Mesendoderm (in vitro differentiated cells): ENCODE data around the gene MLH1.

Experiments used
- DNase-seq: peaks from one replicate; pipeline ENCODE4 v3.0.0; 2013
- H2AK5ac ChIP-seq: 2 replicates; pipeline ENCODE4 v1.6.1; 2013; ENCODE audit warnings: low read length, inconsistent platforms
- H2BK120ac ChIP-seq: 2 replicates; pipeline ENCODE4 v1.6.1; 2013; ENCODE audit warnings: low read depth, mild to moderate bottlenecking, low read length, moderate library complexity, mixed read lengths
- H2BK15ac ChIP-seq: replicated peaks from 2 replicates; pipeline ENCODE4 v1.6.1; 2013; ENCODE audit warnings: low read depth, mild to moderate bottlenecking, moderate library complexity
- H2BK5ac ChIP-seq: 2 replicates; pipeline ENCODE4 v1.6.1; 2013; ENCODE audit warnings: low read length, inconsistent platforms
- H3K18ac ChIP-seq: 2 replicates; pipeline ENCODE4 v1.6.1; 2013; ENCODE audit warnings: mild to moderate bottlenecking, low read length, mixed read lengths
- H3K23ac ChIP-seq: one replicate; pipeline ENCODE4 v1.6.1; 2013; ENCODE audit warnings: low read length
- H3K27ac ChIP-seq: 2 replicates; pipeline ENCODE4 v1.5.1; 2013; ENCODE audit warnings: low read depth, mild to moderate bottlenecking, inconsistent platforms, low read length, moderate library complexity
- H3K27me3 ChIP-seq: 2 replicates; pipeline ENCODE4 v1.6.1; 2013; ENCODE audit warnings: low read length, control low read depth, mild to moderate bottlenecking, inconsistent platforms; ENCODE audit not compliant: insufficient read depth, poor library complexity
- H3K36me3 ChIP-seq: 2 replicates; pipeline ENCODE4 v1.6.1; 2013; ENCODE audit warnings: low read length, inconsistent platforms; ENCODE audit not compliant: control insufficient read depth, insufficient read depth
- H3K4ac ChIP-seq: one replicate; pipeline ENCODE4 v1.6.1; 2013; ENCODE audit warnings: low read depth, mild to moderate bottlenecking, low read length, moderate library complexity
- H3K4me1 ChIP-seq: 2 replicates; pipeline ENCODE4 v1.6.1; 2013; ENCODE audit warnings: low read depth, low read length, inconsistent platforms; ENCODE audit not compliant: control insufficient read depth
- H3K4me2 ChIP-seq: 2 replicates; pipeline ENCODE4 v1.6.1; 2013; ENCODE audit warnings: low read length
- H3K4me3 ChIP-seq: 2 replicates; pipeline ENCODE4 v1.5.1; 2013; ENCODE audit warnings: mild to moderate bottlenecking, low read length
- H3K56ac ChIP-seq: one replicate; pipeline ENCODE4 v1.6.1; 2013; ENCODE audit warnings: low read length
- H3K79me1 ChIP-seq: 2 replicates; pipeline ENCODE4 v1.6.1; 2013; ENCODE audit warnings: low read length, inconsistent platforms
- H3K79me2 ChIP-seq: 2 replicates; pipeline ENCODE4 v1.6.1; 2013; ENCODE audit warnings: mild to moderate bottlenecking, low read length; ENCODE audit not compliant: control insufficient read depth, insufficient read depth
- H3K9ac ChIP-seq: 2 replicates; pipeline ENCODE4 v1.6.1; 2013; ENCODE audit warnings: low read length, inconsistent platforms
- H4K5ac ChIP-seq: one replicate; pipeline ENCODE4 v1.6.1; 2013; ENCODE audit warnings: low read length
- H4K8ac ChIP-seq: one replicate; pipeline ENCODE4 v1.6.1; 2013; ENCODE audit warnings: low read depth, mild to moderate bottlenecking, control low read depth, low read length, moderate library complexity
- WGBS: extraction: QIAGEN DNeasy Blood & Tissue Kit; methylation state at CpG from one replicate; pipeline ENCODE4 v1.1.7; 2013; ENCODE audit warnings: low lambda C conversion rate, missing lambda C conversion rate; ENCODE audit not compliant: insufficient coverage; ENCODE audit errors: extremely low coverage; 5-methylcytosine and 5-hydroxymethylcytosine counted together

Gene MLH1

DNA sequence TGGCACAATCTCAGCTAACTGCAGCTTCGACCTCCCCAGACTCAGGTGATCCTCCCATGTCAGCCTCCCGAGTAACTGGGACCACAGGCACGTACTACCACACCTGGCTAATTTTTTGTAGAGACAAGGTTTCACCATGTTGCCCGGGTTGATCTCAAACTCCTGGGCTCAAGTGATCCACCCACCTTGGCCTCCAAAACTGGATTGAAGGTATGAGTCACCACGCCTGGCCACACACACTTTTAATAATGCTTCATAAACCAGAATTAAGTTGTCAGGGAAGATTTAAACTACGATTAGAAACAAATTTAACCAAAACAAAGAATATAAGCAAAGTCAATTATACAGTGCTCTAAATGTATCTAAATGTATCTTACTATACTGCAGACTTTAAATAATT is 93.6 kb downstream of the MLH1 start:
- Histone ChIP-seq H3K9ac (no peak overlapping the region), H3K79me2 (no peaks in the 10 kb centered on the region), H3K27me3 (no peaks in the 10 kb centered on the region), H3K79me1 (no peaks in the 10 kb centered on the region), H3K18ac (no peak overlapping the region), H3K4me2 (no peak overlapping the region), H2BK15ac (no peak overlapping the region), H2AK5ac (no peak overlapping the region), H3K36me3 (no peaks in the 10 kb centered on the region), H3K4me3 (no peak overlapping the region), H2BK120ac (no peak overlapping the region), H2BK5ac (no peak overlapping the region), H4K8ac (no peak overlapping the region), H3K4ac (no peak overlapping the region), H3K56ac (no peak overlapping the region), H3K27ac (no peak overlapping the region), H3K4me1 (no peaks in the 10 kb centered on the region), H3K23ac (no peak overlapping the region), H4K5ac (no peak overlapping the region)
- no CpG with 5 or more reads among the region's 6 CpGs for WGBS
- DNase-seq = no peak

- Histone ChIP-seq H3K18ac (no peak overlapping the region), H2BK5ac (no peak overlapping the region), H2BK15ac (no peak overlapping the region), H3K4me3 (no peak overlapping the region), H3K4me2 (no peak overlapping the region), H3K79me1 (no peaks in the 10 kb centered on the region), H3K27me3 (no peaks in the 10 kb centered on the region), H3K56ac (no peak overlapping the region), H3K4me1 (no peaks in the 10 kb centered on the region), H2AK5ac (no peak overlapping the region), H3K27ac (no peak overlapping the region), H4K8ac (no peak overlapping the region), H3K4ac (no peak overlapping the region), H4K5ac (no peak overlapping the region), H2BK120ac (no peak overlapping the region), H3K9ac (no peak overlapping the region), H3K36me3 (no peaks in the 10 kb centered on the region), H3K23ac (no peak overlapping the region), H3K79me2 (no peaks in the 10 kb centered on the region)
- no peak for DNase-seq
- WGBS = no CpG with 5 or more reads among the region's 2 CpGs
Observed at GRCh38 chr3:37087870-37088269, 94.6 kb downstream of the MLH1 start.

DNA sequence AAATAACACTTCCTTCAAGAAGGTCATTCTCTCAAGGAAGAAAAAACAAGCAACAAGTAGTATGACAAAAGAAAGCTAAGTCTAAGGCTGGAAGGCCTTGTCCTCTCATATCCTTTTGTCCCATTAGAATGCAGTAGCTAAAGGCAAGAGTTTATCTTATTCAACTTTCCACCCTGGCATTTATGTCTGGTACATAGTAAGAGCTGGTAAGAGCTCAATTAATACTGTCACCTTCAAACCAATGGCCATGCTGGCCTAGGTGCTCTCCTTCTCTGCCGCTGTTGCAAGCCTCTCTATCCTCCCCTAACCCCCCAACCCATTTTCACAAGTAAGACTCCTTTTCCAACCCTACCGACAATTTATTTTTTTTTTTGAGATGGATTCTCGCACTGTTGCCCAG is 99.2 kb downstream of the MLH1 start:
- Histone ChIP-seq H2BK5ac (no peak overlapping the region), H3K18ac (no peak overlapping the region), H3K23ac (no peak overlapping the region), H3K4me2 (no peak overlapping the region), H2BK15ac (no peak overlapping the region), H4K8ac (no peak overlapping the region), H3K36me3 (no peaks in the 10 kb centered on the region), H3K27me3 (no peaks in the 10 kb centered on the region), H3K9ac (no peak overlapping the region), H3K27ac (no peak overlapping the region), H3K4me3 (no peak overlapping the region), H4K5ac (no peak overlapping the region), H3K56ac (no peak overlapping the region), H3K4me1 (no peaks in the 10 kb centered on the region), H3K4ac (no peak overlapping the region), H2BK120ac (no peak overlapping the region), H2AK5ac (no peak overlapping the region), H3K79me1 (no peaks in the 10 kb centered on the region), H3K79me2 (no peaks in the 10 kb centered on the region)
- 100% methylated on average over 1 of the region's 3 CpGs for WGBS
- no peak for DNase-seq

DNA sequence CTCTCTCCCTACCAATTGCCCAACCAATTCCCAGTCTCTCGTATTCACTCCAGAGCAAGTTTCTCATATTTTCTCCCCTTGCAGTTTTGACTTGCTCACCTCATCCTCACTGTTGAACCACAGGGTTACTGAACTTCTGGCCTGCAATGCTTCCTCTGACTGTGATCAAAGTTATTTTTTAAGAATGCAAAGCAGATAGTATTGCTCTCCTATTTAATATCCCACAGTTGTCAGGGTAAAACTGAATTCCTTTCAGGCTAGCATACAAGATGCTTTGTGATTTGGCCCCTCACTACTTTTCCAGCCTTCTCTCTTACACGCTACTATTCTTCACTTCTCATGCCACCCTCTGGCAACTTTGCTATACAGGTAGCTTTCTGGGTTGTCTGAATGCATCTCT is 100.2 kb downstream of the MLH1 start:
- DNase-seq = no peak
- 100% methylated on average over 1 of the region's 2 CpGs for WGBS

DNA sequence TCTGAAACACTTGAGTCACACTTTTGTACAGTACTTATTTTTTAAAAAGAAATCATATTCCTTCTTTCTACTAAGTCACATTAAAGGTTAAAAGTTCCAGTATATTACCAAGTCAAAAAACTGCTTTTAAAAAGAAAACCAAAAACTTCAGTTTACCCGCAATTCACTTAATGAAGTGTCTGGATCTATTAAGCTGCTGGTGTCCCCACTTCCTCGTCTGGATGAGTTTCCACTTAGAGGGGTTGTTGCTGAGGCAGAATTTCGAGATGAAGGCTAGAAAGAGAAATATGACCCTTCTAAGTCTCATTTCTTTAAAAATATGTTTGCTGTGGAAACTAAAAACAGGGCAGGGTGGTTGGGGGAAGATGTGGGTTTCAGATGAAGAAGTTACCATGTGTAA is 101.3 kb downstream of the MLH1 start:
- H3K9ac ChIP-seq = no peak overlapping the region
- H4K8ac ChIP-seq = no peak overlapping the region
- H2BK120ac ChIP-seq = no peak overlapping the region
- no CpG with 5 or more reads among the region's 3 CpGs for WGBS
- no peak for DNase-seq
- H2BK5ac ChIP-seq = no peak overlapping the region
- no peaks in the 10 kb centered on the region for H3K36me3 ChIP-seq
- H3K4me1 ChIP-seq = no peaks in the 10 kb centered on the region
- H3K4me2 ChIP-seq = no peak overlapping the region
- H3K27ac ChIP-seq = no peak overlapping the region
- H3K79me2 ChIP-seq = no peaks in the 10 kb centered on the region
- no peak overlapping the region for H3K23ac ChIP-seq
- H3K79me1 ChIP-seq = no peaks in the 10 kb centered on the region
- no peaks in the 10 kb centered on the region for H3K27me3 ChIP-seq
- H3K56ac ChIP-seq = no peak overlapping the region
- no peak overlapping the region for H2BK15ac ChIP-seq
- no peak overlapping the region for H3K18ac ChIP-seq
- no peak overlapping the region for H4K5ac ChIP-seq
- no peak overlapping the region for H2AK5ac ChIP-seq
- H3K4me3 ChIP-seq = no peak overlapping the region
- H3K4ac ChIP-seq = no peak overlapping the region

More for the DNA sequence above, 100.2 kb downstream of the MLH1 start:
- Histone ChIP-seq H2BK15ac (no peak overlapping the region), H2BK120ac (no peak overlapping the region), H4K5ac (no peak overlapping the region), H3K4me1 (no peaks in the 10 kb centered on the region), H3K9ac (no peak overlapping the region), H3K27ac (no peak overlapping the region), H3K27me3 (no peaks in the 10 kb centered on the region), H3K18ac (no peak overlapping the region), H3K23ac (no peak overlapping the region), H3K4me2 (no peak overlapping the region), H3K79me1 (no peaks in the 10 kb centered on the region), H2BK5ac (no peak overlapping the region), H3K56ac (no peak overlapping the region), H3K36me3 (no peaks in the 10 kb centered on the region), H3K79me2 (no peaks in the 10 kb centered on the region), H3K4me3 (no peak overlapping the region), H4K8ac (no peak overlapping the region), H3K4ac (no peak overlapping the region), H2AK5ac (no peak overlapping the region)

DNA sequence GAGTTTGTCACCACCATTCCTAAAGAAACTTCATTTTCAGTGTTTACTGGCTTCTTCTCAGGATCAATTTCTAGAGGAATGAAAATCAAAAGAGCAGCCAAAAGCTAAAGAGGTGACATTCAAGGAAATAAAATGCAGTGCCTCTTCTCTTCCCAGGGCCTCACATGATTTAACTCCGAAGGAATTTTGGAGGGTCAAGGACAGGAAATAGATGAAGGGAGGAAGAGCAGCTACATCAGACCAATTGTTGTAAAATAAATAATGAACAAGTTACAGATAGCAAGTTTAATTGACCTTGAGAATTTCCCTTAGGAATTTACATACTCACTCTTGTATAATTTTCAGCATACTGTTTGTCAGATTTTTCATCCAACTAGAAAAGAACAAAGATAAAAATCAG is 103.0 kb downstream of the MLH1 start:
- no peak overlapping the region for H3K4me3 ChIP-seq

More for the DNA sequence above, 103.0 kb downstream of the MLH1 start:
- H3K9ac ChIP-seq = no peak overlapping the region
- no peak overlapping the region for H3K4me2 ChIP-seq
- no CpG with 5 or more reads among the region's 1 CpG for WGBS
- H3K23ac ChIP-seq = no peak overlapping the region
- H3K18ac ChIP-seq = no peak overlapping the region
- no peaks in the 10 kb centered on the region for H3K4me1 ChIP-seq
- DNase-seq = peak; percentile 87
- H3K79me2 ChIP-seq = no peaks in the 10 kb centered on the region
- no peak overlapping the region for H2BK15ac ChIP-seq
- H4K8ac ChIP-seq = no peak overlapping the region
- H3K27ac ChIP-seq = no peak overlapping the region
- H2AK5ac ChIP-seq = no peak overlapping the region
- H3K27me3 ChIP-seq = no peaks in the 10 kb centered on the region
- H3K79me1 ChIP-seq = no peaks in the 10 kb centered on the region
- H3K36me3 ChIP-seq = no peaks in the 10 kb centered on the region
- H3K4ac ChIP-seq = no peak overlapping the region
- no peak overlapping the region for H3K56ac ChIP-seq
- no peak overlapping the region for H2BK120ac ChIP-seq
- no peak overlapping the region for H4K5ac ChIP-seq
- no peak overlapping the region for H2BK5ac ChIP-seq
